GM13977 (cell line): ENCODE data around the gene RNF31.

Source experiments
- DNase-seq: peaks from one replicate; pipeline ENCODE4 v3.0.0; 2012; ENCODE audit warnings: low spot score
- CTCF ChIP-seq: IDR thresholded peaks from 2 replicates; pipeline ENCODE4 v1.5.1; 2012; ENCODE audit warnings: mild to moderate bottlenecking, control low read depth; ENCODE audit not compliant: insufficient read depth; ENCODE audit errors: extremely low read depth, missing control alignments
- in situ Hi-C: fragments of 300-500 bp; cut with MboI; formaldehyde crosslinking; loops from one replicate; pipeline ENCODE4 v1.12.0; 2022; ENCODE audit warnings: low sequenced_read_pairs, low pct_unique_long_range_greater_than_20kb, mixed read lengths, inconsistent platforms; ENCODE audit not compliant: unreplicated experiment

RNF31 gene

GRCh38 chr14:24178399-24179178 lies 31.3 kb downstream of the RNF31 start:
- no peak for TF ChIP-seq CTCF
- no peak for DNase-seq
- in situ Hi-C loops, result no loop called here

- DNase-seq, result no peak
- in situ Hi-C loops, result no loop called here
- no peak for TF ChIP-seq CTCF
Observed at GRCh38 chr14:24179294-24179960, 32.1 kb downstream of the RNF31 start.

GRCh38 chr14:24179961-24180796 lies 32.9 kb downstream of the RNF31 start:
- in situ Hi-C loops, result no loop called here
- no peak for DNase-seq

GRCh38 chr14:24181371-24182077 lies 34.2 kb downstream of the RNF31 start:
- in situ Hi-C loops, result no loop called here
- no peak for DNase-seq
- no peak for TF ChIP-seq CTCF

More at GRCh38 chr14:24179961-24180796, 32.9 kb downstream of the RNF31 start:
- TF ChIP-seq CTCF, result no peak

- in situ Hi-C loops, result no loop called here
- DNase-seq, result no peak
- TF ChIP-seq CTCF, result no peak
Observed at GRCh38 chr14:24182110-24182882, 35.0 kb downstream of the RNF31 start.
